AG10803 (cell line): Measurements from ENCODE around the gene COPS3.

Source experiments
- DNase-seq: peaks from one replicate; pipeline ENCODE4 v3.0.0; 2010; ENCODE audit warnings: low read depth
- H3K4me3 ChIP-seq: 2 replicates; pipeline ENCODE4 v1.5.1; 2011; ENCODE audit warnings: mild to moderate bottlenecking, low read length, control low read depth
- CTCF ChIP-seq: conservative IDR thresholded peaks from 2 replicates; pipeline ENCODE4 v1.5.1; 2011; ENCODE audit warnings: mild to moderate bottlenecking, low read length, control low read depth, inconsistent platforms

The COPS3 gene

GRCh38 chr17:17231621-17232302, 49.3 kb downstream of the COPS3 start:
- no peak for TF ChIP-seq CTCF
- no peak for DNase-seq
- no peak overlapping the region for H3K4me3 ChIP-seq

GRCh38 chr17:17229416-17230384, 51.3 kb downstream of the COPS3 start:
- no peak for DNase-seq
- no peak overlapping the region for H3K4me3 ChIP-seq
- no peak for TF ChIP-seq CTCF

GRCh38 chr17:17228521-17229279, 52.3 kb downstream of the COPS3 start:
- no peak for TF ChIP-seq CTCF
- DNase-seq, result no peak
- no peak overlapping the region for H3K4me3 ChIP-seq

GRCh38 chr17:17227608-17228520, 53.2 kb downstream of the COPS3 start:
- DNase-seq, result no peak
- no peak for TF ChIP-seq CTCF
- no peak overlapping the region for H3K4me3 ChIP-seq

GRCh38 chr17:17226451-17227265, 54.4 kb downstream of the COPS3 start:
- H3K4me3 ChIP-seq, result no peak overlapping the region
- DNase-seq, result no peak
- TF ChIP-seq CTCF, result no peak
